NB4 (cell line): ENCODE measurements around the gene ZCCHC9.

ENCODE experiments used
- POLR2A ChIP-seq: IDR thresholded peaks from 2 replicates; pipeline ENCODE4 v1.6.1; 2011; ENCODE audit warnings: mild to moderate bottlenecking; ENCODE audit not compliant: insufficient read length; ENCODE audit errors: extremely low read depth
- TF ChIP-seq, protein P1 (sequence below): IDR thresholded peaks from one replicate; pipeline ENCODE4 v1.5.1; 2012; ENCODE audit warnings: low read depth, low read length

- TF ChIP-seq, protein P1, sequence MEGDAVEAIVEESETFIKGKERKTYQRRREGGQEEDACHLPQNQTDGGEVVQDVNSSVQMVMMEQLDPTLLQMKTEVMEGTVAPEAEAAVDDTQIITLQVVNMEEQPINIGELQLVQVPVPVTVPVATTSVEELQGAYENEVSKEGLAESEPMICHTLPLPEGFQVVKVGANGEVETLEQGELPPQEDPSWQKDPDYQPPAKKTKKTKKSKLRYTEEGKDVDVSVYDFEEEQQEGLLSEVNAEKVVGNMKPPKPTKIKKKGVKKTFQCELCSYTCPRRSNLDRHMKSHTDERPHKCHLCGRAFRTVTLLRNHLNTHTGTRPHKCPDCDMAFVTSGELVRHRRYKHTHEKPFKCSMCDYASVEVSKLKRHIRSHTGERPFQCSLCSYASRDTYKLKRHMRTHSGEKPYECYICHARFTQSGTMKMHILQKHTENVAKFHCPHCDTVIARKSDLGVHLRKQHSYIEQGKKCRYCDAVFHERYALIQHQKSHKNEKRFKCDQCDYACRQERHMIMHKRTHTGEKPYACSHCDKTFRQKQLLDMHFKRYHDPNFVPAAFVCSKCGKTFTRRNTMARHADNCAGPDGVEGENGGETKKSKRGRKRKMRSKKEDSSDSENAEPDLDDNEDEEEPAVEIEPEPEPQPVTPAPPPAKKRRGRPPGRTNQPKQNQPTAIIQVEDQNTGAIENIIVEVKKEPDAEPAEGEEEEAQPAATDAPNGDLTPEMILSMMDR, result no peak
- no peak for TF ChIP-seq POLR2A
Observed at GRCh38 chr5:81361600-81361999, 60.2 kb downstream of the ZCCHC9 start.
